Stimulated activated CD4-positive, alpha-beta T cell treated with anti-CD3 and anti-CD28 coated beads, TNF-alpha, amount 100 ng/mL, for 1 hour (primary cell): ENCODE results near the gene CADPS2.

ENCODE experiments used
- DNase-seq, 3 donors: peaks; one replicate each; pipeline ENCODE4 v3.0.0-alpha.2; 2020; ENCODE audit warnings: low read depth in 3 of 3, low spot score in 1 of 3

CADPS2 gene

GRCh38 chr7:122886357-122887081 is at the start of gene CADPS2:
TSS of gene CADPS2 (minus strand) at chr7:122886460. CDS start at chr7:122886337, 123 bp downstream.
- DNase-seq = no peak

DNA sequence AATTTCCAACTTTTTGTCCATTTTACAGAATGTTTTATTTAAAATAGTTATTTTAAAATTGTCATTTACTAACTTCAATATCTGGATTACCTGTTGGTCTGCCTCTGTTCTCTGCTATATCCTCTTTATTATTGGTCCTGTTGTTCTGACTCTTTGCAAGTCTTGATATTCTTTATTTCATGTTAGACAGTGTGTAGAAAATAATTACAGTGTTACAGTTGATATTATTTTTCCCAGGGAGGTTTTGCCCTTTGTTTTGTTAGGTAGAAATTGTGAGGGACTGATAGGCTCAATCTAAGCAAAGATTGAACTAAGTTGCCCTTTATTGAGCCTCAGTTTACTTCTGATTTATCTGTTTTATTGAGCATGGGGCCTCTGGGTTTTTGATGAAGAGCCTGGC is 49.4 kb upstream of the CADPS2 start:
- DNase-seq = no peak

GRCh38 chr7:122919643-122920181 is 33.5 kb upstream of the CADPS2 start:
- DNase-seq = no peak

DNA sequence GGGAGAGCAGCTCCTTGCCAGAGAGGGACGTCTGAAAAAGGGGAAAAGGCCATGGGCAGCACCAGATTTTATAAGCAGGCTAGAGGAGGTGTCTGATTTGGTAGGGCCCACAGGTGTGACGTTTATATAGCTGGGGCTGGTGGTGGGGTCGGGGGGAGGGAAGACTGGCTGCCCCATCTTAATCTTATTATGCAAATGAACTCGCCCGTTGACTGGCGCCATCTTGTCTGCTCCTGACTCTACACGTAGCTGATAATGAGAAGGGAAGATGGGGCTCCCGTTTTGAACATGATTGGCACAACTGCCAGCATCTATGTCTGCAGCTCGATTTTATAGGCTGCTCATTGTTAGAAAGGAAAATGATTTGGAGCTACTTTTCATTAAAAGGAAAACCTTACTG is 28.6 kb upstream of the CADPS2 start:
- DNase-seq = no peak

DNA sequence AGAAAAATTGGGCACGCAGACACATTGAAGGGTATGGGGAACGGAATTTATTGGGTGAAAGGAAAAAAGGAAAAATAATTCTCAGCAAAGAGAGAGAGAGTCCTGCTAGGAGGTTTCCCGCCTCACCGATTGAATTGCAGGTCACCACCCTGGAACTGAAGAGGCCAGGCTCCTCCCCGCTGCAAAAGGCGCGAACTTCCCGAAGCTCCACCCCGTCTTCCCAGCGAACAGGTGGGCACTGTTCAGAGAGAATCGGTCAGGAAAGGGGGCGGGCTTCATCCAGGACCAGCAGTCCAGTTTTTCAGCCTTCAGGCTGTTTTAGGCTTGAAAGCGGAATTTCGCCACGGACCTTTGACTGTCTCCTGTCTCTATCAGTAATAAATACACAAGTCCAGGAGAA is 27.3 kb upstream of the CADPS2 start:
- no peak for DNase-seq

DNA sequence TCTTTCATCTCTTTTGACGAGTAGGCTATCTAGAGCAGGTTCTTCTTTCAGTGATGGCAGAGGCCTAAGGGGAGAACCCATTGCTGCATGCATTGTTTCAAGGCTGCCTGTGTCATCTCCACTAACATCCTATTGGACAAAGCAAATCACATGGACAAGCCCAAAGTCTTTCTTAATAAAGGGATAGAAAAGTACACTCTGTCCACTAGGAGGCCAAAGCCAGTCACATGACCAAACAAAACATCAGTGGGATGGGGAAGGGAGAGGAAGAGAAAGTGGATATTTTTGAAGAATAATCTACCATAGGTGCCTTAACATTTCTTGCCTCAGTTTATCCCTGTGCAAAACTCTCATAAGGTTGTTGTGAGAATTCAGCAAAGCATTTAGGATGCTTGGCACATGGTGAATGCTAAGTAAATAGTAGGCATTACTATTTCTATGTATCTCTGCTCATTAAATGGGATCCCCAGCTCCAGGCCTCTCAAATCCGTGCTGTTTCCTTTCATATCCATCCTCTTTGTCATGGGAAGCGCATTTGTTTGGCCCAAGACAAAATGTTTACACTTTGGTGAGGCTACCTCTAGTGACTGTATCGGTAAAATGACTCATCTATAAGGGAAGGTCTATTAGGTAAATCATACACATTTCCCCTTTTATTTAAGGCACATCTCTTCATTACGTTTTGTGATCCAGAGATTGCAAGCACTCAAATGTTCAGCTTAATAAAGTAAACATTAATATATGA is 16.7 kb upstream of the CADPS2 start:
- DNase-seq = no peak

GRCh38 chr7:122901250-122901649 is 15.0 kb upstream of the CADPS2 start:
- no peak for DNase-seq

- no peak for DNase-seq
Observed at GRCh38 chr7:122896509-122896908, 10.2 kb upstream of the CADPS2 start.

- no peak for DNase-seq
Observed at GRCh38 chr7:122893486-122893885, 7.2 kb upstream of the CADPS2 start.

GRCh38 chr7:122889116-122889515 is 2.9 kb upstream of the CADPS2 start:
- no peak for DNase-seq

DNA sequence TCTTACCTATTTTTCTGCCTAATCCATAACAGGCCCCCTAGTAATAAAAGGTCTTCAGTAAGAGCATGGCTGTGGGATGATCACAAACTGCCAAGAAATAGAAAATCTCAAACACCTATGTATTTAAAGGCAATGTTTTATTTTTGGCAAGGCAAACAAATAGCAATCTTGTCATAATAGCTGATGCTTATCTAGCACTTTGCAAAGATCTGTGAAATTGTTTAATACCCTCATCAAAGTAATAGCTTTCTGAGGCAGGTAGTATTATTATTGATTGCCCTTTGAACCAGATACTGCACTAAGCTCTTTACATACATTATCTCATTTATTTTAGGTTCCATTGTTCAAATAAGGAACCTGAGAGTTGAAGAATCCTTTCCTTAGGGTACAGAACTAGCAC is 1.6 kb upstream of the CADPS2 start:
- no peak for DNase-seq

DNA sequence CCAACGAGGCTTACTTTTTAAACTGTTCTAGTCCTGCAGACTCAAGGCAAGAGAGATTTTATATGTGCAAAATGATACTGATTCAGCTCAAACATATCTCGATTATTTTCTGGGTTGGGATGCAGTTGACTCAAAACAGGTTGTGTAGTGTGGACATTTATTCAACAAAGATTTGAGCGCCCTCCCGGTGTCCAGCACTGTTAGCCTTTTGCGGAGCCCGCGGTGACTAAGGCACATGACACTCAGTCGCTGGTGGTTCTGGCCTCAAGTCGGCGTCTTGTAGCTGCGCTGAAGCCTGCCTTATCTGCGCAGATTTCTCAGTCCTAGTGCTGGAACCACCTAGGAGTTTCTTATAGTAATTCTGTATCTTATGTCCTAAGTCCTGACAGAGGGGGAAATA is 938 bp upstream of the CADPS2 start:
- DNase-seq = no peak

GRCh38 chr7:122885583-122886356 is 490 bp downstream of the CADPS2 start:
- no peak for DNase-seq

GRCh38 chr7:122884186-122884585 is 2.1 kb downstream of the CADPS2 start:
- no peak for DNase-seq

GRCh38 chr7:122883049-122883680 is 3.1 kb downstream of the CADPS2 start:
- DNase-seq = no peak

DNA sequence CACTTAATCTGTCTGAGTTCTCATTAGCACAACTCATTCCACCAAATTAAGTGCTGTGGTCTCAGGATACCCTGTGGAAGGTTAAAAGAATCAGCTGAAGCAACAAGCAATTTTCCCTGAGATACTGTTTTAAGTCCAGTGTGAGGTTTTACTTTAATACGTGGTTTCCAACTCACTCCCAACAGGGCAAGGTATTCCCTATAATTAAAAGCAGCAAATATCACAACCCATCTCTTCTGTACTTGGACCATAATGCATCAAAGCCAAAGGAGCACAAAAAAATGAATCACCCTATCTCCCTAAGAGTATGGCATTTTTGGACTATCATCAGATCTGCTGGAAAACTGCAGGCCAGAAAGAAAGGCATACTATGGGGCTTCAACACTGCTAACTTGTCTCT is 4.9 kb downstream of the CADPS2 start:
- DNase-seq = no peak

GRCh38 chr7:122869260-122869659 is 17.0 kb downstream of the CADPS2 start:
- no peak for DNase-seq

GRCh38 chr7:122867471-122867980 is 18.7 kb downstream of the CADPS2 start:
- DNase-seq = no peak

DNA sequence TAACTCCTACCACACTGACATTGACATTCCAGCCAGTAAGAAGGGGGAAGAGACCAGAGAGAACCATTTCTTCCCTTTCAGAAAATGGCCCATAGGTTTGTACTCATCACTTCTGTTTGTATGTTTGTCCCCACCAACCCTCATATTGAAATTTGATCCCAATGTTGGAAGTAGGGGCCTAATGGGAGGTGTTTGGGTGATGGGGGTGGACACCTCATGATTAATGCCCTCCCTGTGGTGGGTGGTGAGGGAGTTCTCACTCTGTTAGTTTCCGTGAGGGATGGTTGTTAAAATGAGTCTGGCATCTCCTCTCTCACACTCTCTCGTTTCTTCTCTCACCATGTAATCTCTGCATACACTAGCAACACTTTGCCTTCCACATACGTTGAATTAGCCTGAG is 21.4 kb downstream of the CADPS2 start:
- no peak for DNase-seq

GRCh38 chr7:122864016-122864415 is 22.2 kb downstream of the CADPS2 start:
- DNase-seq = no peak

DNA sequence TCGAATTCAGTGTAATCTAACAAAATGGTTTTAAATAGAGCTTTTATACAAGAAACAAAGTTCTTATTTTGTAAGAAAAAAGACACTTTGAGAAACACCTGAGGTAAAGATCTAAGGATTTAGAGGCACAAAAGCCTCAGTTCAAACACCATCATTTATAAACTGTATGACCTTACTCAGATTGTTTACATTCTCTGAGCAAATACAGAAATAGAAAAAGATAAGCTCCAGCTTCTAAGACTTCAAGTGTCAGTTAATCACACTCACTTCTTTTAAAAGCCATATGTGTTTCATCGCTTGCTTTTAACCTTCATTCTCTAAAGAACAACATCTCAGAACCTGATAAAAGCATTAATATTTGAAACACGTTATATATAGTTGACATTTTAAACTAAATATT is 27.9 kb downstream of the CADPS2 start:
- no peak for DNase-seq
